ENCODE data around the gene TOR1B. TPM values are rescaled to one million over a fixed set of nuclear protein-coding genes. Genes with fewer than 3 reads are reported as not detected.
A peak's percentile ranks its signal among the peaks of the same experiment; 100 is the strongest.

The TOR1B gene
- total RNA-seq, 3 donors from 2014 or later, result 22.6 to 26.7 (median 23.9) TPM

DNA sequence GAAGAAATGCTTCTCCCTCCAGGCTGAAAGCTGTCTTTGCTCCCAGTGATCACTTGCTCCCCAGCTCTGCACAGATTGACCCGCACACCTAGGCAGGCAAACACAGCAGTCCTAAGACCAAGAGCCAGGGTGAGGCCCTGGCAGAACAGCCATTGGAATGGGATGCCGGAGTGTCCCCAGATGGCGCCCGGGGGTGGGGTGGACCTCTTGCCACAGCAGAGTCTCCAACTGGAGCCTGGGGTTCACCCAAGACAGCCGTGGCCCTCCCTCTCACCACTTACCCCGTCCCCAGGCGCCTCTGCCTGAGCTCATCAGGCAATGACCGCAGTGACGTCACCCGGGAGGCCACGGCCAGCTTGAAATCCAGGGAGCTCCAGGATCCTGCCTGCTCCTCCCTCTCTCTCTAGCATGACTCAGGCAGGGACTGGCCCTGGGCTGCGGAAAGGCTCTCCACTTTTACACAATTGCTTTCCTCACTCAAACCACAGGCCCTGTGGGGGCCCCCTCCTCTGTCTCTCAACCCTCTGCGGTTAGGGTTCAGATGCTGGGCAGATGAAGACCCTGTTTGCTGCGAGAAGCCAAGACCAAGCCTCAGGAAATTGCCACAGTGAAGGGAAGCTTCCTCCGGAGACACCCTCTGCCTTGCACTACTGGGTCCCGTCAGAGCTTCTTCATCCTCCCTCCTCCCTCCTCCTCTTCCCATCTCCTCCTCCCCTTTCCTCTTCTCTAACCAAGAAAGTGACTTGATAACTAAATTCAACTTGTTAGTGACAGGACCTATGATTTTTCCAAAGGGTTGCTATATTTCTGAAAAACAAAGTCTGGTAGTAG is 25.8 kb upstream of the TOR1B start:
- peak; percentile 97 for DNase-seq (ENCODE audit: low spot score in 2 of 2)
- peak overlapping the region; percentile 1 to 48 (median 21) for H3K4me3 ChIP-seq
- H3K4me1 ChIP-seq, result peaks cover 7 to 8% of the 10 kb centered on the region in 2 donors
- H3K36me3 ChIP-seq, result no peaks in the 10 kb centered on the region
- peak overlapping the region; percentile 90 to 93 for H3K27ac ChIP-seq
- no peaks in the 10 kb centered on the region for H3K27me3 ChIP-seq
- H3K9me3 ChIP-seq, result no peaks in the 10 kb centered on the region
- TF ChIP-seq POLR2AphosphoS5 (IDR thresholded peaks at IDR 0.05) (peak in 2 of 3 donors; percentile 58 to 94), CTCF (IDR thresholded peaks at IDR 0.05) (no peak)
- intact Hi-C loops (cut with DNase I; ENCODE audit: low total_unique reads), result no loop called here

DNA sequence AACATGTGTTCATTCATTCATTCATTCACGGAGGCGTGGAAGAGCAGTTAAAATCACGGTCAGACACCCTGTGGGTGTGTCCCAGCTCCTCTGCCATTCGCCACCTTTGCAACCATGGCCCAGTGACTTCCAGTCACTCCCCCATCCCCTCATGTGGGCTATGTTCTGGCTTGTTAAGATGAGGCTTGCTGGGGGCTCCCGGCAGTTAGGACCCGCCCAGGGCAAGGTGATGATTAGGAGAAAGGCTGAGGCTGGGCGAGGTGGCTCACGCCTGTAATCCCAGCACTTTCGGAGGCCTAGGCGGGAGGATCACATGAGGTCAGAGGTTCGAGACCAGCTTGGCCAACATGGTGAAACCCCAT is 25.2 kb upstream of the TOR1B start:
- Histone ChIP-seq H3K4me1 (peaks cover 7 to 8% of the 10 kb centered on the region in 2 donors), H3K9me3 (no peaks in the 10 kb centered on the region), H3K36me3 (no peaks in the 10 kb centered on the region), H3K4me3 (peak overlapping the region in 1 of 3 donors; percentile 48), H3K27me3 (no peaks in the 10 kb centered on the region), H3K27ac (peak overlapping the region; percentile 90 to 93)
- intact Hi-C loops (cut with DNase I; ENCODE audit: low total_unique reads), result no loop called here
- TF ChIP-seq CTCF (IDR thresholded peaks at IDR 0.05) (no peak), POLR2A (IDR thresholded peaks at IDR 0.05) (no peak), POLR2AphosphoS5 (IDR thresholded peaks at IDR 0.05) (no peak)
- no peak for DNase-seq (ENCODE audit: low spot score in 2 of 2)

DNA sequence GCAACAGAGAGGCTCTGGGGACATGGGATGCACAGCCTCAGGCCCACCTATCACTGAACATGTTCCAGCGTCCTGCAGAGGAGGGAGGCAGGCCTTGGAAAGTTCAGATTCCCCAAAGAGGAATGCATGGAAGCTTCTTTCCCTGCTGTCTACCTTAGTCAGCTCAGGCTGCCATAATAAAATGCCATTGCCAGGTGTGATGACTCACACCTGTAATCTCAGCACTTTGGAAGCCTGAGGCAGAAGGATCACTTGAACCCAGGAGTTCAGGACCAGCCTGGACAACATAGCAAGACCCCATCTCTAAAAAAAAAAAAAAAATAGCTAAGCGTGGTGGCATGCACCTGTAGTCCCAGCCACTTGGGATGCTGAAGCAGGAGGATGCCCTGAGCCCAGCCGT is 24.5 kb upstream of the TOR1B start:
- intact Hi-C loops (cut with DNase I; ENCODE audit: low total_unique reads), result no loop called here
- Histone ChIP-seq H3K36me3 (no peaks in the 10 kb centered on the region), H3K27ac (no peak overlapping the region), H3K27me3 (no peaks in the 10 kb centered on the region), H3K4me3 (no peak overlapping the region), H3K9me3 (no peaks in the 10 kb centered on the region), H3K4me1 (peaks cover 7 to 8% of the 10 kb centered on the region in 2 donors)
- no peak for TF ChIP-seq POLR2AphosphoS5 (IDR thresholded peaks at IDR 0.05)
- no peak for DNase-seq (ENCODE audit: low spot score in 2 of 2)

DNA sequence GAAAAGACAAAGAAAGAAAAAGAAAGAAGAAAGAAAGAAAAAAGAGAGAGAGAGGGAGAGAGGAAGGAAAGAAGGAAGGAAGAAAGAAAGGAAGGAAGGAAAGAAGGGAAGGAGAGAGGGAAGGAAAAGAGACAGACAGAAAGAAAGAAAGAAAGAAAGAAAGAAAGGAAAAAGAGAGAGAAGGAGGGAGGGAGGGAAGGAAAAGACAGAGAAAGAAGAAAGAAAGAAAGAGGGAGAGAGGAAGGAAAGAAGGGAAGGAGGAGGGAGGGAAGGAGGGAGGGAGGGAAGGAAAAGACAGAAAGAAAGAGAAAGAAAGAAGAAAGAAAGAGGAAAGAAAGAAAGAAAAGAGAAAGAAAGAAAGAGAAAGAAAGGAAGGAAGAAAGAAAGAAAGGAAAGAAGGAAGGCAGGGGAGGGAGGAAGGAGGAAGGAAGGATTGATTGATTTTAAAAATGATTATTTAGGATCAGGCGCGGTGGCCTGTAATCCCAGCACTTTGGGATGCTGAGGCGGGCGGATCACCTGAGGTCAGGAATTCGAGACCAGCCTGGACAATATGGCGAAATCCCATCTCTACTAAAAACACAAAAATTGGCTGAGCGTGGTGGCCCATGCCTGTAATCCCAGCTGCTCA is 23.3 kb upstream of the TOR1B start:
- H3K4me3 ChIP-seq, result no peak overlapping the region
- intact Hi-C loops (cut with DNase I; ENCODE audit: low total_unique reads), result loop anchor here (5.0 to 10.0 kb wide), 2 partner anchors 42 to 135 kb away; partner anchors contain the start of gene ASB6
- peaks cover 7 to 8% of the 10 kb centered on the region in 2 donors for H3K4me1 ChIP-seq
- no peak for DNase-seq (ENCODE audit: low spot score in 2 of 2)
- no peaks in the 10 kb centered on the region for H3K9me3 ChIP-seq
- no peaks in the 10 kb centered on the region for H3K27me3 ChIP-seq
- no peak for TF ChIP-seq POLR2AphosphoS5 (IDR thresholded peaks at IDR 0.05)
- TF ChIP-seq CTCF (IDR thresholded peaks at IDR 0.05), result no peak
- TF ChIP-seq POLR2A (IDR thresholded peaks at IDR 0.05), result no peak
- no peaks in the 10 kb centered on the region for H3K36me3 ChIP-seq
- no peak overlapping the region for H3K27ac ChIP-seq

DNA sequence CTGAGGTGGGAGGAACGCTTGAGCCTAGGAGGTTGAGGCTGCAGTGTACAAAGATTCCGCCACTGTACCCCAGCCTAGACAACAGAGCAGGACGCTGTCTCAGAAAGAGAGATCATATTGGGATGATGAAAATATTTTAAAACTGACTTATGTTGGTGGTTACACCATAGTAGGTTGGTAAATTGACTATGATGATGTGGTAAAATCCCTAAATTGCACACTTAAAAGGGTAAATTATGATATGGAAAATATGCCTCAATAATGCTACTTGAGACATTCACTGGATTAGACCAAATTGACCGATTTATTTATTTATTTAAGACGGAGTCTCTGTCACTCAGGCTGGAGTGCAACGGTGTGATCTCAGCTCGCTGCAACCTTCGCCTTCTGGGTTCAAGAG is 21.9 kb upstream of the TOR1B start:
- intact Hi-C loops (cut with DNase I; ENCODE audit: low total_unique reads), result loop anchor here (5.0 to 10.0 kb wide), 2 partner anchors 44 to 136 kb away; partner anchors contain the start of gene ASB6
- H3K4me3 ChIP-seq, result no peak overlapping the region

More for the DNA sequence above, 21.9 kb upstream of the TOR1B start:
- no peak for DNase-seq (ENCODE audit: low spot score in 2 of 2)
- H3K27ac ChIP-seq, result no peak overlapping the region
- no peak for TF ChIP-seq CTCF (IDR thresholded peaks at IDR 0.05)
- no peak for TF ChIP-seq POLR2AphosphoS5 (IDR thresholded peaks at IDR 0.05)
- TF ChIP-seq POLR2A (IDR thresholded peaks at IDR 0.05), result no peak
- H3K9me3 ChIP-seq, result no peaks in the 10 kb centered on the region
- H3K36me3 ChIP-seq, result no peaks in the 10 kb centered on the region
- peaks cover 7 to 8% of the 10 kb centered on the region in 2 donors for H3K4me1 ChIP-seq
- no peaks in the 10 kb centered on the region for H3K27me3 ChIP-seq

All from breast epithelium (tissue), 4 donors.